Activated T-helper 1 cell treated with Interleukin-2 at 50 U/mL for 16 hours (primary cell): Measurements from ENCODE around the gene IQCK.
A peak's percentile ranks its signal among the peaks of the same experiment; 100 is the strongest.
"Not testable (repeated sequence)": the region's sequence is repeated elsewhere in the genome, so short reads cannot be mapped to it uniquely, and the experiment has no call there.

Experiments used
- DNase-seq: peaks from one replicate; pipeline ENCODE4 v3.0.0-alpha.2; 2020; ENCODE audit warnings: low read depth

IQCK gene, protein sequence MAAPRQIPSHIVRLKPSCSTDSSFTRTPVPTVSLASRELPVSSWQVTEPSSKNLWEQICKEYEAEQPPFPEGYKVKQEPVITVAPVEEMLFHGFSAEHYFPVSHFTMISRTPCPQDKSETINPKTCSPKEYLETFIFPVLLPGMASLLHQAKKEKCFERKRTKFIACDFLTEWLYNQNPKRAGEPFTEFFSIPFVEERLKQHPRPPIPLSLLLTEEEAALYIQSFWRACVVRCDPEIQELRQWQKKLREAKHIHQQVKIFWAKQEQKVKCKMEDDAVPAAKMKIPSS

DNA sequence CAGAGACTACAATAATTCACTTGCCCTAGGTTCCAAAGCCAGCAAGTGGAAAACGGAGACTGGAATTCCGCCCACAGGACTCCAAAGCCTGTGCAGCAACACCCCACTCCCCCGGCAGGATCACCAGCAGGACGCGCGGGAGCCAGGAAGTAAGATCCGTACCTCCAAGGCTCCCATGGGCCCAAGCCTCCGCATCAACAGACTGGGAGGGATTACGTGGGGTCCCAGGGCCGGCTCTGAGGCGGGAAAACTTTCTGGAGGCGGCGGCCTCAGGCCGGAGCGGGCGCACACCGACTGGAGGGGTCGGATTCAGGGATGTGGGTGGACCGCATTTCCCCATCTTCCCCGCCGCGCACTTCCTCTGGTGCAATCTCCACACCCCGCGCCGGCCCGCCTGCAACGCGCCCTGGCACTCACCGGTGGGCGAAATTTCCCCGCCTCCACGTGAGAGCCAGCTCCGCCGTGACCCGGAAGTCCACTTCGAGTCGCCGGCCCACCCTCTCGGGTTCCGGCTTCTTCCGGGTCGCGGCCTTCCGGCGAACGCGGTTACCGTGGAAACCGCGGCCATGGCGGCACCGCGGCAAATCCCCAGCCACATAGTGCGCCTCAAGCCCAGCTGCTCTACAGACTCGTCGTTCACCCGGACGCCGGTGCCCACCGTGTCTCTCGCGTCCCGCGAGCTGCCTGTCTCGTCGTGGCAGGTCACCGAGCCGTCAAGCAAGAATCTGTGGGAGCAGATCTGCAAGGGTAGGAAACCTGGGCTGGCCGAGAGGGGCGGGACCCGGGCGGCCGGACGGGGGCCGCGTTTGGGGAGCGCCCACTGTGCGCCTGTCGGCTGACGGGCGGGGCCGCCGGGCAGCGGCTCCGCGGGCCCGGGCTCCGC lies at the start of gene IQCK, which contains the start of gene KNOP1:
Gene IQCK (plus strand): TSS at position 531 of the 883 bp plus-strand sequence. CDS start 36 bp downstream, at position 567.
Gene KNOP1 (minus strand): TSS at position 487 of the 883 bp plus-strand sequence. CDS start 3,192 bp downstream, outside the sequence.
- DNase-seq: peak; percentile 84

DNA sequence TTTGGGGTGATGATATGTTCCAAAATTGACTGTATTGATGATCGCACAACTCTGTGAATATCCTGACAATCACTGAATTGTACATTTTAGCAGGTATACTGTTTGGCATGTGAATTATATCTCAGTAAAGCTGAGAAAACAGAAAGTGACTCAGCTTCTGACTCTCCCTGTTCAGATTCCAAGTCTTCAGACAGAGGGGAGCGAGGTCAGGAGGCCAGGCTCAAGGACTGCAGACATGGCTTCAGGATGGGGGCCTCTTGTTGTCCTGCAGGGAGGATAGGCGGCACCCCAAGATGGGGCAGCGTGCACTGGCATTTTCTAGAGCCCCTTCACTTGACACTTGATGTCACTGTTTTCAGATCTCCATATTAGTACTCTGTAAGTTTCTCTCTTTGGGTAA lies 45.7 kb upstream of the IQCK start:
- DNase-seq: no peak

DNA sequence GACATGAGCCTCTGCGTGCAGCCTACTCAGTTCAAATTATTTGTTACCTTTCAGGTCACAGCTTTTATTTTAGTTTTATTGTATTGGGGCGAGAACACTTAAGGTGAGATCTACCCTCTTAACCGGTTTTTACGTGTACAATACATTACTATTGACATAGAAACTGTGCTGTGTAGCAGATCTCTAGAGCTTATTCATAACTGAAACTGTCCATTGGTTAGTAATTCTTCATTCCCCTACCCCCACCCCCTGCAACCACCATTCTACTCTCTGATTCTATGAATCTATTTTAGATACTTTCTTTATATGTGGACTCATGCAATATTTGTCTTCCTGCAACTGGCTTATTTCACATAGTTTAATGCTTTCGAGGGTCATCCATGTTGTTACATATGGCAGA lies 43.6 kb upstream of the IQCK start:
- DNase-seq: no peak

DNA sequence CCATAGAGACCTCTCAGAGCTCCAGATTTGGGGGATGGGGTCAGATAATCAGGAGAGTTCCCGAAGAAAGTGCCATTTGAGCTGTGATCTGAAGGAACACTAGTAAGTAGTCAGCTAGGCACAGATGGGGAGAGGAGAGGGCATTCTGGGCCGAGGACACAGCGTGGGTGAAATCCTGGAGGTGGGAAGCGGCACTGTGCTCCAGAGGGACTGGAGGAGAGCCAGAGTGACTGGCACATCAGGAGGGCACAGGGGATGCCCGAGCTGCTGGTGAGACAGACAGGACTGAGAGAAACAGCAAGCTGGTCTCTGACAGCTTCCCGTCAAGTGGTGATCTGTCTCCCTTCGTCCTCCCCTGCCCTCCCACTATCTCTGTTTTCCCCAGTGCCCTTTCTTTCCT lies 40.7 kb upstream of the IQCK start:
- DNase-seq: no peak

DNA sequence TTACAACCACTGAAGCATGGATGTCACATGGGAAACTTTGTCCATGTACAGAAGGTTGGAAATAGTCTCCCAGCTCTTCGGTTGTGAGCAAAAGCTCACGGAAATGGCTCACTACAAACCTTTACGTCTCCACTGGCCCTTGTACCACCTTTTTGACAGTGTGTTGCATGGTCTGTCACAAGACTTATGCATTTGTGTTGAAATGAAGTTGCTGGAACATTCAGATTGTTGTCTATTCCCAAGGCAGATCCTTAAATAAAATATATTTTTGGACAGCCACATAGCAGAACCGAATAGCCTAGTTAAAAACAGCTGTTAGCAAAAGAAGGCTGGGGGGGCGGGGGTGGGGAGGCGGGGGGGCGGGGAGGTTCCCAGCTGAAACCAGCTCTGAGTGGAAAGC lies 39.3 kb upstream of the IQCK start:
- DNase-seq: no peak

DNA sequence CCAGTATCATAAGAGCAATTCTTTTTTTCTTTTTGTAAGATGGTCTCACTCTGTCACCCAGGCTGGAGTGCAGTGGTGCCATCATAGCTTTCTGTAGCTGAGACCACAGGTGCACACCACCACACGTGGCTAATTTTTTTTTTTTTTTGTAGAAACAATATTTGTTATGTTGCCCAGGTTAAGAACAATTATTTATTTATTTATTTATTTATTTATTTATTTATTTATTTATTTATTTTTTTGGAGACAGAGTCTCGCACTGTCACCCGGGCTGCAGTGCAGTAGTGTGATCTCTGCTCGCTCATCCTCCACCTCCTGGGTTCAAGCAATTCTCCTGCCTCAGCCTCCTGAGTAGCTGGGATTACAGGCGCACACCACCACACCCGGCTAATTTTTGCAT lies 38.8 kb upstream of the IQCK start:
- not testable (repeated sequence) for DNase-seq

DNA sequence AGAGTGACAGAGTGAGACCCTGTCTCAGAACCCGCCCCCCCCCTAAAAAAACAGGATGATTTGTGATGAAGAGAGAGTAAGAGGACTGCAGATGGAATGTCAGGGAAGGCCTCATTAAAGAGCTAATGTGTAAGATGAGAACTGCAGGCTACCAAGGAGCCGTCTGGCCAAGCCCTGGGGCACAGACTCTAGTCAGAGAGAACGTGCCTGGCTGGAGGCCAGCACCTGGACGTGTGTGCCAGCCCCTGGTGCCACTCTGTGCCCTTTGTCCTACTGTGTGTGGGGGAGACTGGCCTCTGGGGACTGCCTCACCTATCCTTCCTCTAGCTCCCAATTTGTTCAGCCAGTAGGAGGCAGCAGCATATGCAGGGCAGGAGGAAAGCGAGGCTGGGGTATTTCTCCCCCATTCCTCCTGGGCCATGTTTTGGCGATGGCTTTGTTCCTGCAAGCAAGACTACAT lies 37.2 kb upstream of the IQCK start:
- DNase-seq: no peak

DNA sequence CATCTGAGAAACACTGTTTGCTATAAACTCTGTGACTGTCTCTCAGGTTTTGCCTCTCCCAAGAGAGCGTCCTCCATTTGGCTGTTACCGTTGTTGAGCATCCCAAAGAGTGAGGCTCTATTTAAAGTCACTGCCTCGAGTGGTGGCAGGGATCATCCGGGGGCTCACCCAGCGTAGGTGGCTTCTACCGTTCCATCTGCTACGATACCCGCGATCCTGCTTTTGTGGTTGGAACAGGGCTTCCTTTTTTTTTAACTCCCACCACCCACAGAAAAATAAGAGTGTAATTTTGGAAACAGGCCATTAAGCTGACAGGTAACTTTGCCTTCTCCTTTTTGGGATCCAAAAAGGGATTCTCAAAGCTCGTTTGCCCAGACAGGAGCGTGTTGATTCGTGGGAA lies 36.4 kb upstream of the IQCK start:
- DNase-seq: no peak

DNA sequence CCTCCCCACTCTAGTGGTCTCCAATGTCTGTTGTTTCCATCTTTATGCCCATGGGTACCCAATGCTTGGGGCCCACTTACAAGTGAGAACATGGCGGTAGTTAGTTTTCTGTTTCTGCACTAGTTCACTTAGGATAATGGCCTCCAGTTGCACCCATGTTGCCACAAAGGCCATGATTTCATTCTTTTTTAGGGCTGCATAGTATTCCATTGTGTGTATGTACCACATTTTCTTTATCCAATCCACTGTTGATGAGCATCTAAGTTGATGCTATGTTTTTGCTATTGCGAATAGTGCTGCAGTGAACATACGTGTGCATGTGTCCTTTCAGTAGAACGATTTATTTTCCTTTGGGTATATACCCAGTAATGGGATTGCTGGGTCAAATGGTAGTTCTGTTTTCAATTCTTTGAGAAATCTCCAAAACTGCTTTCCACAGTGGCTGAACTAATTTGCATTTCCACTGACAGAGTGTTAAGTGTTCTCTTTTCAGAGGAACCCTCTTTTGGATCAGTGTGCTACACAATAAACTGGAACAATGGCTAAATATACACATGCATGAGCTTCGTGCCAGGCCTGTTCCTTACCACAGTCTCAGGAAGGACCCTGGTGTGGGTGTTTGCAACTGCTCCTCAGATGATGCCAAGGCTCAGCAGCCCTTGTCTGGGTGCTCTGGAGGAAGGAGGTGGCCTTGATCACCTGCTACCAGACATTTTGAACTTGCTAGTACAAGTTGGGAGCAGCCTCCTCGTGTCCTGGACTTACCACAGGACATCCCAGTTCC lies 34.4 kb upstream of the IQCK start:
- DNase-seq: no peak

DNA sequence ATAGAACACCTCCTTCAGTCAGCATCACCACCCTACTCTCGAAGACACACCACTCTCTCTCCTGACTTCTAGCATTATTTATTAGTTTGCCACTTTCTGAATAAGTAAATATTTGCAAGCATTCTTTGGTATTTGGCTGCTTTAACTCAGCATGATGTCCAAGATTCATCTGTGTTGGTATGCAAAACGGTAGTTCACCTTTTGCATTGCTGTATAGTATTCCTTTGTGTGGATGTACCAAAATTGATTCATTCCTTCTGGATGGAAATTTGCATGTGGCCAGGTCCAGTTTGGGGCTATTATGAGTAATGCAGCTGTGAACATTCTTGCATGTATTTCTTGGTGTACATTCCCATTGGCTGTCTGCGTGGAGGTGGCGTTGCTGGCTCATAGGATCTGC lies 32.9 kb upstream of the IQCK start:
- DNase-seq: no peak

DNA sequence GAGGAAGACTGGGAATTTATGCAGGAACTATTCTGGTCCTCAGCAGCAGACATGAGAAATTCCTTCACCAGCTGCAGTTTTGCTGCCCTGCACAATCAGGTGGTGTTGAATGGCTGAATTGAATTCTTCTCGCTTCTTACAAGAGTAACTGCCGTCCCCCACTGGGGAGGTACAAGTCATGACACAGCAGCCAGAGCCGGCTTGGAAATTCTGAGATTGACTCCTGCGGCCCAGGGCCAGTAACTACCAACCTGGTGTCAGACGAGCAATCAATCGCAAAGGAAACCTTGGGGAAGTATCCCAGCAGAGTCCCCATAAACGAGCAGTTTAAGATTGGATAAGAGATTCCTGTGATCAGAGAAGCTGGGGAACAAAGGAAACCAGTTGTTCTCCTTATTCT lies 30.8 kb upstream of the IQCK start:
- DNase-seq: no peak

DNA sequence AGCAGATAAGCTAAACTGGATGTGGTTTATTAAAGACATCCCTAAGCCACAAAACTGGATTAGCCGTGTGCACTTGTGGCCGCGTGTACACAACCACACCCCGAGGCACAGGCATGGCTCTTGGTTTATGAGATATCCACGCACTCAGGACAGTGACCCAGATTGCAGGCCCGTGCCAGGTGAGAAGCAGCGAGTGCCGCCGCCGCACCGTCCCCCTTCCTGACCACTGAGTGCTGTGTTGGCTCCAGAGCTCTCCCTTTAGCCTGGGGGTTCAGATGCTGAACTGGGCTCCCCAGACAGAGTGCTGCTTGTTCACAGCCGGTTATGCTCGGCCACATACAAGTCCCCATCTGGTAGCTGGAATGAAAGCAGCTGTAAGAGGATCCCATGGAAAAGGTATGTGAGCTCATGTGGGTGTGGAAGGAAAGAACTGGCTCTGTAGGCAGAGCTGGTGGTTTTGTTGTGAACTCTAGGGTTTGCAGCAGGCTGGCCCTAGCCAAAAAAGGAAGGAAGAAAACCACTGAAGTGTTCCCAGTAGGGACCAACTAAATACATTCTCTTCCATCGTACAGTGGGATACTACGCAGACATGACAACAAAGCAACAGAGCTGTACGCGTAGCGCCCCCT lies 29.6 kb upstream of the IQCK start:
- DNase-seq: no peak

DNA sequence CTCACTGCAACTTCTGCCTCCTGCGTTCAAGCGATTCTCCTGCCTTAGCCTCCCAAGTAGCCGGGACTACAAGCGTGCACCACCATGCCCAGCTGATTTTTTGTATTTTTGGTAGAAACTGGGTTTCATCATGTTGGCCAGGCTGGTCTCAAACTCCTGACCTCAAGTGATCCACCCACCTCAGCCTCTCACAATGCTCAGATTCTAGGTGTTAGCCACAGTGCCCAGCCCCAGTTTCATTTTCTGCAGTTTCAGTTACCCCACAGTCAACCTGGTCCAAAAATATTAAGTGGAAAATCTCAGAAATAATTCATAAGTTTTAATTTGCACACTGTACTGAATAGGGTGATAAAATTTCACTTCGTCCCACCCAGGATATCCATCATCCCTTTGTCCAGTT lies 28.7 kb upstream of the IQCK start:
- no peak for DNase-seq

DNA sequence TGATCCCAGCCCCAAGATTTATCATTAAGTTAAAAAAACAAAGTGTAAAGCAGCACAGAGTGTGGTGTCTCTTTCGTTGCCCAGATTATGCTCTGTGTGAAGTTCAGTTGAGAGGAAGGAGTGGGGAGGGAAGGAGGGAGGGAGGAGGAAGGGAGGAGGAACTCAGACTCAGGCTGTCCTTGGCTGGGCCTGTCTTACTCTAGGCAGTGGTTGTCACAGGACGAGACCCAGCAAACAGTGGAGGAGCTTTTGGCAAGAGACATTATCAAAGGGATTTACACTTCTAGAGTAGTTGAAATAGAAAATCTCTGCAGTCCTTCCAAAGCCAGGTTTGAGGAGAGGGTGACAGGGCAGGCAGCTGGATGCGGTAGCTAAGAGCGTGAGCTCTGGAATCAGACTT lies 27.9 kb upstream of the IQCK start:
- no peak for DNase-seq

DNA sequence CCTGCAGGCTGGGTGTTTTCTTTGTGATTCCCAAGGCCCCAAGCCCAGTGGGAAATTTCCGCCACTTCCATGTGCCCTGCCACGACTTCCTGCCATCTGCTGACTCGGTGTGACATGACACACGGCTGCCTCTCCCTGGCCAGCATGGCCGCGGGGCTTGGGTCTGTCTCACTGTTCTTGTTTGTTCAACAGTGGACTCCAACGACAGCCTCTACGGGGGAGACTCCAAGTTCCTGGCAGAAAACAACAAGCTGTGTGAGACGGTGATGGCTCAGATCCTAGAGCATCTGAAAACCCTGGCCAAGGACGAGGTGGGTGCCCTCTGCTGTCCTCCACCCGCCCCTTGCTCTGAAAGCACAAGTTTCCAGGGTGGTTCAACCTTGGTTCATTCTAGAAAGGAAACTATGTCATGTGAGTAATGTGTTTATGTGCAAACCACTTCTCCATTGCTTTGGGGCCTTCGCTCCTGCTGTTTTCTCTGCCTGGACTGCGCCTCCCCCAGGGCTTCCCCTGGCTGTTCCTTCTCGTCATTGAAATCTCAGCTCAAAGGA lies 26.8 kb upstream of the IQCK start:
- DNase-seq: no peak

DNA sequence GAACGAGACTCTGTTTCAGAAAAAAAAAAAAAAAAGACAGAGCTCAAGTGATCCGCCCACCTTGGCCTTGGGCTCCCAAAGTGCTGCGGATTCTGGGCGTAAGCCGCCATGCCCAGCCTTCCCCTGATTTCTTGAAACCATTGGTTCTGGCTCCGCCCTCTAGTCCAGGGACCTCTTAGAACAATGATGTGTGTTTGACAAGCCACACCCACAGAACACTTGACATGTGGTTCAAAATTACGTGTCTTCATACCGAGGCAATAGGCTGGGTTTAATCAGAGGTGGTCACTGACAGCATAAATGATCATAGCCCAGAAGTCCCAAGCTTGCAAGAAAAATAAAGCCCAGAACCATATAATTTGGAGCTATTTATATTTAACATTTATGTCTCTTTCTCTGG lies 23.1 kb upstream of the IQCK start:
- DNase-seq: no peak

DNA sequence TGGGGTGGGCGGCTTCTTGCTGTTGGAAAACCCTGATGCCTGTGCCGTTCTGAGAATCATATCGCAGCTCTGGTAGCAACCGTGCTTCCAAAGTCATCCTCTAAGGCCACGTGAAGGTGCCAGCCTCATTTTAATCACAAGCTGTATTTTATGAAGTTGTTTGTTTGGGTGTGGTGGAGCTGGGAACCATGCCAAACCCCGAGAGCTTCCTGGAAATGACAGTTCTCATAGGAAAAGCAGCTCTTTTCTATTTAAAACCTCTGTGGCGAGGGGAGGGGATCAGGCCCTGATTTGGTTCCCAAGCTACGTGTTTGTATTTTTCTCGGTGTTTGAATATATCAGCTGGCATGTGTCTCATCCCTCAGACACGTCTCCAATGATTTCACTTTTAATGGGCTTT lies 21.7 kb upstream of the IQCK start:
- DNase-seq: peak; percentile 64

DNA sequence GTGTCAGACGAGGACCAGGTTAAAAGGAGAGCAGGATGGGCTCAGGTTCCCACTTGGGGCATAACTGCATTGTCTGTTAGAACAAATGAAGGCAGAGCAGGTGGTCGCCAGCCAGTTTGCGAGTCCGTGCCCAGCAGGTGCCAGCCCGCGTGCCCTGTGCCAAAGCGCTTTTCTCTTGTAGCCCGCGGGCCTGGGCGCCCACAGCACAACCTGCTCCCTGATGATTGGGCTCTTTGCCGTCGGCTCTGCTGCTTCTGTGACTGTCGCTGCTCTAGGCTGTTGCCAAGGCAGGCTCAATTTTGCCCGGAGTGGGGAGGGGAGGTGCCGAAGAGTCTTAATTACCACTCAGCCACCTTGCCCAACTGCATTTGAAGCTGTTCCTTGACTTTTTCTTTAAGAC lies 21.1 kb upstream of the IQCK start:
- no peak for DNase-seq

DNA sequence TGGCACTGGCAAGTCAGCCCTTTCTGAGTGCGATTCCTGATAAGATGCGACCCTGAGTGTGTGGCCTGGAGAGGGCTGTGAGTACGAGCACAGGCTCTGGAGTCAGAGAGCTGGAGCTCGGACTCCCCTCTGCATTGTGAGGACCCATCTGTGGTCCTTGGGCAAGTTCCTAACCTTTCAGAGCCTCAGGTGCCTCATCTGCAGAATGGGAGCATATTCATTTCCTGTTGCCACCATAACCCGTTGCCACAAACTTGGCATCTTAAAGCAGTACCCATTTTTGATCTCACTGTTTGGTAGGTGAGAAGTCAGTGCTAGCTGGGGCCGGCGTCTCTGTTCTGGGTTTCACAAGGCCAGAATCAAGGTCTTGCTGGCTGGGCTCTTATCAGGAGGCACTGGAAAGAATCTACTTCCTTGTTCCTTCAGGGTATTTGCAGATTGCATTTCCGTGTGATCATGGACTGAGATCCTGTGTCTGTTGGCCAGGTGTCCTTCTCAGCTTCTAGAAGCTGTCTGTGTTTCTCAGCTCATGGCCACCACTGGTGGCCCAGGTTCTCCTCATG lies 20.2 kb upstream of the IQCK start:
- no peak for DNase-seq

DNA sequence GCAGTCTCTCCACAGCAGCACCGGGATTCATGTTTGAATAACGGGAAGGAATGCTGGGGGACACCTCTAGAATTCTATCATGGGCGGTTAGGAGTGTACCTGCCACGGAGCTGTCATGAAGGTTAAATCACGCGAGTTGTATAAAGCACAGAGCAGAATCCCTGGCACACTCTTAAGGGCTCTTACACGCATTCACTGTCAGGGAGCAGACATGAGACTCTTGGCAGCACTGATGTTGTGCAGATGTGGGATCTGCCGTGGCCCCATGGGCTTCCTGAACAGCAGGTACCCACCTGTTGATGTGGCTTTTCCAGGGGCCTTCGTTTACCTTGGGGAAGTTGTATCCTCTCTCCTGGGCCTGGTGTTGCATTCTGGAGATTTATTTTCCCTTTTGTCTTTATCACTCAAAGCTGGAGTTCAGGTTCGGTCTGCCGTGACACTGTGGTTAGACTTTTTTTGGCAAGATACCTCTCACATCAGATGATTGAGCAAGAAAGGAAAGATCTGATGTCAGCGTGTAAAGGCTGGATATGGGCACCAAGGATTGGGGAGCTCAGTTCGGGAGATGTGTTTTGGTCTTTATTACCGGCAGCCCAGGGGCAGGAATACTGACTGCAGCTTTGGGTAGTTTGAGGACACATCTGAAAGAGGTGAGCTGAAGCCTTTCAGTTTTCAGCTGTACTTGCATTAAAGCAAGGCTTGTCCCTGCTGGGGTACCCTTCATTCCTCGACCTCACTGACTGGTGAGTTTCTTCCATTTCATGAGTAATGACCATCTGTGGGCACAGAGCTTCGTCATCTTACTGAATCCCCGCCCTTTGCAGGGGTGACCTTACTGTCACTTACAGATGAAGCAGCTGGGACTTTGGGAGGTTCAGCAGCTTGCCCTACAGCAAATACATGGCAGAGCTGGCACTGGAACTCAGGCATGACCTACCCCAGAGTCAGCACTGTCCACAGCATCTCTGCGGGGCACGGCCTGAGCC lies 19.3 kb upstream of the IQCK start:
- DNase-seq: no peak
